GM18519 (cell line): ENCODE data around the gene SNX15.
"Not testable (repeated sequence)": the region's sequence is repeated elsewhere in the genome, so short reads cannot be mapped to it uniquely, and the experiment has no call there.

Experiments used
- ATAC-seq: cut with Tn5 transposase; IDR thresholded peaks from one replicate; pipeline ENCODE4 v1.9.1; 2021; ENCODE audit warnings: mild to moderate bottlenecking, moderate library complexity; ENCODE audit not compliant: unreplicated experiment, low FRiP score

SNX15 gene

GRCh38 chr11:65014726-65015227, 12.5 kb upstream of the SNX15 start:
- no peak for ATAC-seq

- ATAC-seq: no peak
Observed at GRCh38 chr11:65016705-65017104, 10.5 kb upstream of the SNX15 start.

GRCh38 chr11:65017937-65018336, 9.3 kb upstream of the SNX15 start:
- ATAC-seq: no peak

- no peak for ATAC-seq
Observed at GRCh38 chr11:65019824-65020223, 7.4 kb upstream of the SNX15 start.

DNA sequence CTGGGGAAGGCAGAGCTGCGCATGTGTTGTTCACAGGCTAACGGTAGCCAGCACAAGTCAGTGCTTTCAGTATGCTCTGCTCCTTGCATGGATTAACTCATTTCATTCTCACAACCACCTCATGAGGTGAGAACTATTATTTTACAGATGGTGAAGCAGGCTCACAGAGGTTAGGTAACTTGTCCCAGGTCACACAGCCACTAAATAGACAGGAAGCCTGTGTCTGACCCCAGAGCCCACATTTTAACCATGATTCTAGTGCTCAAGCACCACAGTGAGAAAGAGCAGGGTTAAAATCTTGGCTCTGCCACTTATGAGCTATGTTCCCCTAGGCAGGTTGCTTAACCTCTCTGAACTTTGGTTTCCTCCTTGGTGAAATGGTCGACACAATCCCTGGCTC, 6.2 kb upstream of the SNX15 start:
- no peak for ATAC-seq

DNA sequence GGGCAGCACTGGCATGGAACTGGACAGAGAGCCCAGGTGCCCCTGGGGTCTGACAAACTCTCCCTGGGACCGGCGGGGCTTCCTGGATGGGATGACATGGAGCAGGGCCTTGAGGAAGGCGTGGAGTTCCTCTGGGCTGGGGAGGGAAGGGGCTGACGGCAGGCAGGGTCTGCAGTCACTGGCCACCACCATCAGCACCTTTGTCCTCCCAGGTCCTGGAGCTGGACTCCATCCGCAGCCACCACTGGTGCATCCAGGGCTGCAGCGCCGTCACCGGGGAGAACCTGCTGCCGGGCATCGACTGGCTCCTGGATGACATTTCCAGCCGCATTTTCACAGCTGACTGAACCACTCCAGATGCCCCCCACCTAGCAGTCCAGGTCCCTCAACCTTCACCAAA, 5.7 kb upstream of the SNX15 start:
- no peak for ATAC-seq

GRCh38 chr11:65023502-65023901, 3.7 kb upstream of the SNX15 start:
- ATAC-seq: not testable (repeated sequence)

DNA sequence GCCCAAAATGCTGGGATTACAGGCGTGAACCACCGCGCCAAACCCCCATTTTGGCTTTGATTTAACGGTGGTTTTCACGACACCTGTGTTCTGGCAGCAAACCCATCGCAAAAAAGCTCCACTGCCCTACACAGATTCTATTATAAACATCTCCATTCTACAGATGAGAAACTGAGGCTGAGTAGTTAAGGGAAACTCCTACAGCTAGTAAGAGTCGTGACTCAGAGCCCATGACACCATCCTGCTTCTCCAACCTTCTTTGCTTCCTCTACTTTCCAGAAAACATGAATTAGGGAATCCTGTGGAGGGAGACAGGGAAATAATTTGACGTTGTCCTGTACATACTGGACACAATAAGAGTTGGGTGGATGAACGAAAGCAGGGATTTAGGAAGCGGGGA, 429 bp upstream of the SNX15 start:
- no peak for ATAC-seq

GRCh38 chr11:65032216-65032615, 5.0 kb downstream of the SNX15 start:
- ATAC-seq: no peak

GRCh38 chr11:65034423-65034822, 7.2 kb downstream of the SNX15 start:
- ATAC-seq: no peak

DNA sequence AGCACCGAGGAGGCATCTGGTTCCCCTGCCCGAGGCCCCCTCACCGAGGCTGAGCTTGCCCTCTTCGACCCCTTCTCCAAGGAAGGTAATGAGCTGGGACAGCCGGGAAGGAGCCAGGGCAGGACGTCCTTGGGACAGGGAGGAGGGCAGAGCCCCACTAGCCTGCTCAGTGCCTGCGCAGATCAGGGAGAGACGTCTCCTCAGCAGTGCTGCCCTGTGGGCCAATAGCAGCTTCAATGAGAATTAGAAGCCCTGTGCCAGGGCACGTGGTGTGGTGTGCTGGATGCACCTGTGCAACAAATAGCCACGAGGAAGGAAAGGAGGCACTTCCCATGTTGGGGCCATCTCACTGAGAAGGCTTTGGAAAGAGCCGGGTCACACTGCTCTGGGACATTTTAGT, 8.3 kb downstream of the SNX15 start:
- ATAC-seq: no peak

DNA sequence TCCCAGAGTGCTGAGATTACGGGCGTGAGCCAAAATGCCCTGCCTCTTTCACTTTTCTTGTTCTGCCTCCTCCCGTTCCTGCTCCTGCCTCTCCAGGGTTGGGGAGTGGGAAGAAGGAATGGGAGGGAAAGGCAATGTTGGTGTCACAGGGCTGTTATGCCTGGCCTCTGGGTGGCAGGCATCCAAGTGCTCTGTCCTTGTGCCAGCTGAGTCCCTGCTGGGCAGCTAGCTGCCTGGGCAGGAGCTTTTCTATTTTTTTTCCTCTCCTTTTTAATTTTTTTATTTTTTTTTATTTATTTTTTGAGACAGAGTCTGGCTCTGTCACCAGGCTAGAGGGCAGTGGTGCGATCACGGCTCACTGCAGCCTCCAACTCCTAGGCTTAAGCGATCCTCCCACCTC, 9.7 kb downstream of the SNX15 start:
- ATAC-seq: no peak

- ATAC-seq: no peak
Observed at GRCh38 chr11:65040520-65040846, 13.2 kb downstream of the SNX15 start.

DNA sequence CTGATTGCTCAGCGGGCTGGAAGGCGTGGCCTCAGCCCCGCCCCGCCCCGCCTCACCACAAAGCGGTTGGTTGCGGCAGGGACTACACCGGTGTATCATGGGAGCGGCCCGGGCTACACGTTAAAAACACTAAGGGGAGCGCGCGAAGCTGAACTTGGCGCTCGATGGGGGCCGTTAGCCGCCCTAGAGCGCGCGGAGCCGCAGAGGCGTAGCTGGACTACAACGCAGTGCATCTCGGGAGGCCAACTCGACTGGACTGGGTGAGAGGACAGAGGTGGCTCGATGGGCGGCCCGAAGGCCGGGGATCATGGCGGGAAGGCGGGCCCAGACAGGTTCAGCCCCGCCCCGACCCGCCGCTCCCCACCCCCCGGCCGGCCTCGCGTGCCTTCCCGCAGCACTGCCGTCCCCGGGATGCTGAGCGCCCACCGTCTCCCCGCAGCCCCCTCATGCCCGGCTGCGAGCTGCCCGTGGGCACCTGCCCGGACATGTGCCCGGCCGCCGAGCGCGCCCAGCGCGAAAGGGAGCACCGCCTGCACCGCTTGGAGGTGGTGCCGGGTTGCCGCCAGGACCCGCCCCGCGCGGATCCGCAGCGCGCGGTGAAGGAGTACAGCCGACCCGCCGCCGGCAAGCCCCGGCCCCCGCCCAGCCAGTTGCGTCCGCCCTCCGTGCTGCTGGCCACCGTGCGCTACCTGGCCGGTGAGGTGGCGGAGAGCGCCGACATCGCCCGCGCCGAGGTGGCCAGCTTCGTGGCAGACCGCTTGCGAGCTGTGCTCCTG, 13.8 kb downstream of the SNX15 start, which contains the start of gene SAC3D1:
Gene SAC3D1, plus strand, starts transcription at position 364 of the 776 bp plus-strand sequence. Its CDS starts 83 bp downstream, at position 447.
- peak; percentile 87 for ATAC-seq

GRCh38 chr11:65042891-65043290, 15.7 kb downstream of the SNX15 start:
- no peak for ATAC-seq

GRCh38 chr11:65043881-65044501, 16.8 kb downstream of the SNX15 start:
- no peak for ATAC-seq

- no peak for ATAC-seq
Observed at GRCh38 chr11:65045061-65045460, 17.8 kb downstream of the SNX15 start.

- no peak for ATAC-seq
Observed at GRCh38 chr11:65045728-65046127, 18.5 kb downstream of the SNX15 start.

- no peak for ATAC-seq
Observed at GRCh38 chr11:65047581-65048422, 20.6 kb downstream of the SNX15 start.

GRCh38 chr11:65051398-65051858, 24.2 kb downstream of the SNX15 start:
- ATAC-seq: no peak
